C4-2B (cell line): ENCODE data around the gene CD164L2.

ENCODE experiments used
- ZFX ChIP-seq: fragments of 450-650 bp; IDR thresholded peaks from 2 replicates; pipeline ENCODE4 v1.6.1; 2017
- TF ChIP-seq, protein P1 (sequence below): fragments of 450-650 bp; conservative IDR thresholded peaks from 2 replicates; pipeline ENCODE4 v1.5.1; 2017; ENCODE audit warnings: mild to moderate bottlenecking

DNA sequence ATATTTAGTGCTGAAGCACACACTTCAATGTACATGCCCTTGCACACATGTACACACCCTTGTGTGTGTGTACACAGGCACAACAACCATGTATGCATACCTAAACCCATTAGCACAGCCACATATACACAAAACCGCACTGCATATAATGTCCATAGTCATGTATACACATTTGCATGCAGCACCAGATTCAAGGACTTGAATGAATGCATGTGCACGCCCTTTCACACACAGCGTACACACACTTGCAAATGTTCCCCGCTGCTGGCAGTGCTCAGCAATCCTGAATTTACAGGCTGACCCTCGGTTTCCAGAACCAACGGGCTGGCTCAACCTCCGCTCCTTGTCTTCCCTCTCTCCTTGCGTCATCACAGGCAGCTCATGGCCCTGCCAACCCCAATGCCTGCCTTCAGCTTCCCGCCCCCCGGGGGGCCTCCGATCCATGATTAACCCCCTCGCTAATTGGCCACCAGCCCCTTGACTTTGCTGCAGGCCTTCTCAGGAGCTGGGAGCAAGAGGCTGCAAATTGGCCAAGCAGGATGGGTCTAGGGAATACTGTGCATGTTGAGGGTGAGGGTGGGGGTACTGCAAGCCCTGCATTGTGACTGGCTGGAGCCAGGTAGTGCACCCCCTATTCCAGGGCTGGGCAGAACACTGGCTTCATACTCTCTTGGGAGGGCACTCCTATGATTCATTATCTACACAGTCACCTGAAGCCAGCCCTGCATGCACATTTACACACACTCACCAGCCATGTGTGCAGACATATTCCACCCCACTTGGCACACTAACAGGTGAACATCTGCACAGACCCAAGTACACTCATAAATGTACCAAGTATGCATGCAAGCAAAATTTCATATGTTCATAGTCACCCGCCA, 17.2 kb upstream of the CD164L2 start:
- TF ChIP-seq, protein P1, sequence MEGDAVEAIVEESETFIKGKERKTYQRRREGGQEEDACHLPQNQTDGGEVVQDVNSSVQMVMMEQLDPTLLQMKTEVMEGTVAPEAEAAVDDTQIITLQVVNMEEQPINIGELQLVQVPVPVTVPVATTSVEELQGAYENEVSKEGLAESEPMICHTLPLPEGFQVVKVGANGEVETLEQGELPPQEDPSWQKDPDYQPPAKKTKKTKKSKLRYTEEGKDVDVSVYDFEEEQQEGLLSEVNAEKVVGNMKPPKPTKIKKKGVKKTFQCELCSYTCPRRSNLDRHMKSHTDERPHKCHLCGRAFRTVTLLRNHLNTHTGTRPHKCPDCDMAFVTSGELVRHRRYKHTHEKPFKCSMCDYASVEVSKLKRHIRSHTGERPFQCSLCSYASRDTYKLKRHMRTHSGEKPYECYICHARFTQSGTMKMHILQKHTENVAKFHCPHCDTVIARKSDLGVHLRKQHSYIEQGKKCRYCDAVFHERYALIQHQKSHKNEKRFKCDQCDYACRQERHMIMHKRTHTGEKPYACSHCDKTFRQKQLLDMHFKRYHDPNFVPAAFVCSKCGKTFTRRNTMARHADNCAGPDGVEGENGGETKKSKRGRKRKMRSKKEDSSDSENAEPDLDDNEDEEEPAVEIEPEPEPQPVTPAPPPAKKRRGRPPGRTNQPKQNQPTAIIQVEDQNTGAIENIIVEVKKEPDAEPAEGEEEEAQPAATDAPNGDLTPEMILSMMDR, result no peak
- TF ChIP-seq ZFX, result no peak
